ENCODE results near the gene ERN1. TPM values are rescaled to one million over a fixed set of nuclear protein-coding genes. Genes with fewer than 3 reads are reported as not detected.

The ERN1 gene
- total RNA-seq, 1 experiment from 2014 or later, result 27.5 TPM

DNA sequence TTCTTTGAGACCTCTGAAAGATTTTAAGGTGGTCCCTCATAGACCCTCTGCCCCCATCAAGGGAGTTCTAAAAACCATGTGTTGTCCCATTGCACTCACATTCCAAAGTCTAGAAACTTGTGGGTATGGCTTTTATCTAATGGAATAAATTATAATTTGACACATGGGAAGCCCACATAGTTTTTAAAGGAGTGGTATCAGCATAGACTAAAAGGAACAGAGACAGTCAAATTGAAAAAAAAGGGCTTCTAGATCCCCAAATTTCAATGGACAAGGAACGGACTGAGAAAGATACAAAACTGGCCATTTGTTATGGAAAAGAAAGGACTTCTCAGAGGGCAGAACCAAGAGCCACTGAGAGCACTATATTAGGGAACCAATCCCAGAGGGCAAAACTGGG is 60.8 kb downstream of the ERN1 start:
- POLR2A ChIA-PET, result no interaction called here
- Mint-ChIP-seq H3K27me3 (ENCODE audit: insufficient read depth, unreplicated experiment) (no peaks in the 10 kb centered on the region), H3K36me3 (ENCODE audit: insufficient read depth, unreplicated experiment) (peaks cover 38% of the 10 kb centered on the region), H3K27ac (ENCODE audit: unreplicated experiment) (no peak overlapping the region), H3K4me3 (ENCODE audit: unreplicated experiment) (no peak overlapping the region), H3K9me3 (ENCODE audit: unreplicated experiment) (peaks cover 19% of the 10 kb centered on the region), H3K4me1 (ENCODE audit: low read depth, unreplicated experiment) (peaks cover 5% of the 10 kb centered on the region)
- no peak overlapping the region for H3K4me3 ChIP-seq (ENCODE audit: low read depth, low read length)
- DNase-seq, result no peak
- peaks cover 6% of the 10 kb centered on the region for H3K4me1 ChIP-seq
- intact Hi-C loops (cut with micrococcal nuclease; ENCODE audit: unreplicated experiment), result loop anchor here (10.0 kb wide), 1 partner anchor 216 kb away; no protein-coding TSS in a partner anchor
- TF ChIP-seq, protein P1, sequence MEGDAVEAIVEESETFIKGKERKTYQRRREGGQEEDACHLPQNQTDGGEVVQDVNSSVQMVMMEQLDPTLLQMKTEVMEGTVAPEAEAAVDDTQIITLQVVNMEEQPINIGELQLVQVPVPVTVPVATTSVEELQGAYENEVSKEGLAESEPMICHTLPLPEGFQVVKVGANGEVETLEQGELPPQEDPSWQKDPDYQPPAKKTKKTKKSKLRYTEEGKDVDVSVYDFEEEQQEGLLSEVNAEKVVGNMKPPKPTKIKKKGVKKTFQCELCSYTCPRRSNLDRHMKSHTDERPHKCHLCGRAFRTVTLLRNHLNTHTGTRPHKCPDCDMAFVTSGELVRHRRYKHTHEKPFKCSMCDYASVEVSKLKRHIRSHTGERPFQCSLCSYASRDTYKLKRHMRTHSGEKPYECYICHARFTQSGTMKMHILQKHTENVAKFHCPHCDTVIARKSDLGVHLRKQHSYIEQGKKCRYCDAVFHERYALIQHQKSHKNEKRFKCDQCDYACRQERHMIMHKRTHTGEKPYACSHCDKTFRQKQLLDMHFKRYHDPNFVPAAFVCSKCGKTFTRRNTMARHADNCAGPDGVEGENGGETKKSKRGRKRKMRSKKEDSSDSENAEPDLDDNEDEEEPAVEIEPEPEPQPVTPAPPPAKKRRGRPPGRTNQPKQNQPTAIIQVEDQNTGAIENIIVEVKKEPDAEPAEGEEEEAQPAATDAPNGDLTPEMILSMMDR (IDR thresholded peaks at IDR 0.05; ENCODE audit: insufficient read depth in 1 of 2, low read depth in 1 of 2, low read length in 1 of 2, severe bottlenecking in 1 of 2, unreplicated experiment in 1 of 2), result no peak
- no peaks in the 10 kb centered on the region for H3K27me3 ChIP-seq (replicated peaks; ENCODE audit: control insufficient read depth, insufficient read depth, low read length)
- BruUV-seq (replicated peaks), result no TSS peak
- H3K9me3 ChIP-seq, result peaks cover 7% of the 10 kb centered on the region
- CTCF ChIA-PET, result interaction anchor here (0.6 to 1.0 kb wide), 2 partner anchors 65 to 413 kb away, joined by 3 to 4 read pairs; no protein-coding TSS in a partner anchor
- H3K36me3 ChIP-seq (ENCODE audit: control insufficient read depth, insufficient read depth, low read length), result peaks cover 11% of the 10 kb centered on the region

DNA sequence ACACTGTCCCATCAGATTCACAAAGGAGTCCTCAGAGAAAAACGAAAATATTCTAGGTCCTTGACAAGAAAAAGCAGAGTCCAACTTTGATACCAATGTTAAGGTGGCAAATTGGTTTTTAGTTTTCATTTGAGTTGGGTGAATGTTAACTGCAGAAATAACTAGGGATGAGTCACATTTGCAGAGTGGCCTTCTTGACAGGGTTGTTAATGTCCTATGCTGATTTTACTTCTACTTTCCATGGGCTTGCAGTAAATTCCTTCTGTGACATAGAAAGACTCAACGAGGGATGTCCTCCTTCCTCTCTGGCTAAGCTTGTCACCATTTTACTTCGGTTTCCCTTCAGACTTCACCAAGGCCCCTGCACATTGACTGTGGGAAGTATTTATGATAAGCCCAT is 62.3 kb downstream of the ERN1 start:
- TF ChIP-seq, protein P1 (IDR thresholded peaks at IDR 0.05; ENCODE audit: insufficient read depth in 1 of 2, low read depth in 1 of 2, low read length in 1 of 2, severe bottlenecking in 1 of 2, unreplicated experiment in 1 of 2), result no peak
- CTCF ChIA-PET, result no interaction called here
- peaks cover 19% of the 10 kb centered on the region for H3K9me3 Mint-ChIP-seq (ENCODE audit: unreplicated experiment)
- H3K27me3 ChIP-seq (replicated peaks; ENCODE audit: control insufficient read depth, insufficient read depth, low read length), result no peaks in the 10 kb centered on the region
- peaks cover 38% of the 10 kb centered on the region for H3K36me3 Mint-ChIP-seq (ENCODE audit: insufficient read depth, unreplicated experiment)
- no peak overlapping the region for H3K4me3 Mint-ChIP-seq (ENCODE audit: unreplicated experiment)
- H3K4me1 ChIP-seq, result no peaks in the 10 kb centered on the region
- H3K4me1 Mint-ChIP-seq (ENCODE audit: low read depth, unreplicated experiment), result no peaks in the 10 kb centered on the region
- intact Hi-C loops (cut with micrococcal nuclease; ENCODE audit: unreplicated experiment), result loop anchor here (10.0 kb wide), 1 partner anchor 217 kb away; no protein-coding TSS in a partner anchor
- no TSS peak for BruUV-seq (replicated peaks)
- no peak overlapping the region for H3K27ac Mint-ChIP-seq (ENCODE audit: unreplicated experiment)
- POLR2A ChIA-PET, result no interaction called here
- H3K9me3 ChIP-seq, result peaks cover 7% of the 10 kb centered on the region
- no peaks in the 10 kb centered on the region for H3K27me3 Mint-ChIP-seq (ENCODE audit: insufficient read depth, unreplicated experiment)
- H3K36me3 ChIP-seq (ENCODE audit: control insufficient read depth, insufficient read depth, low read length), result peaks cover 11% of the 10 kb centered on the region
- H3K4me3 ChIP-seq (ENCODE audit: low read depth, low read length), result no peak overlapping the region
- DNase-seq, result no peak

DNA sequence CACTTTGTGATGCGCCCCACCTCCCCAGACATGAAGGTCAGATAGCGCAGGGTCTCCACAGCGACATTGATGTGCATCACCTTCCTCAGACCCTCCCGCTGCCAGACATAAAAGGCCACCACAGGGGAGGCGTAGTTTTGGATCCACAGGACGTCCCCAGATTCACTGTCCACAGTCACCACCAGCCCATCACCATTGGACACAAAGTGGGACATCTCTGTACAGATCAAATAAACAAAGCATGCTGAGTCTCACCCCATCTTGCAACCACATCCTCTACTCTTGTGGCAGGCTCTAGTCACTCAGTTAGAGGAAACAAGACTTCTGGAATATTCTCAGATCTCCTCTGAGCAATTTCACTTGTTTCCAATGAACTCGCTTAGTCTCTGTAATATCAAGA is 63.2 kb downstream of the ERN1 start:
- ChIA-PET POLR2A (no interaction called here), CTCF (interaction anchor here (6.8 kb wide), 1 partner anchor 67 kb away, joined by 206 read pairs; no protein-coding TSS in a partner anchor)
- Mint-ChIP-seq H3K4me3 (ENCODE audit: unreplicated experiment) (no peak overlapping the region), H3K36me3 (ENCODE audit: insufficient read depth, unreplicated experiment) (peaks cover 38% of the 10 kb centered on the region), H3K4me1 (ENCODE audit: low read depth, unreplicated experiment) (no peaks in the 10 kb centered on the region), H3K27me3 (ENCODE audit: insufficient read depth, unreplicated experiment) (no peaks in the 10 kb centered on the region), H3K27ac (ENCODE audit: unreplicated experiment) (no peak overlapping the region), H3K9me3 (ENCODE audit: unreplicated experiment) (peaks cover 19% of the 10 kb centered on the region)
- no TSS peak for BruUV-seq (replicated peaks)
- Histone ChIP-seq H3K9me3 (peaks cover 7% of the 10 kb centered on the region), H3K36me3 (ENCODE audit: control insufficient read depth, insufficient read depth, low read length) (peaks cover 10% of the 10 kb centered on the region), H3K27me3 (replicated peaks; ENCODE audit: control insufficient read depth, insufficient read depth, low read length) (no peaks in the 10 kb centered on the region), H3K4me3 (ENCODE audit: low read depth, low read length) (no peak overlapping the region), H3K4me1 (no peaks in the 10 kb centered on the region)
- intact Hi-C loops (cut with micrococcal nuclease; ENCODE audit: unreplicated experiment), result loop anchor here (10.0 kb wide), 1 partner anchor 218 kb away; no protein-coding TSS in a partner anchor
- no peak for DNase-seq
- TF ChIP-seq, protein P1 (IDR thresholded peaks at IDR 0.05; ENCODE audit: insufficient read depth in 1 of 2, low read depth in 1 of 2, low read length in 1 of 2, severe bottlenecking in 1 of 2, unreplicated experiment in 1 of 2), result no peak

Measured in Caco-2 (cell line).